Measurements from ENCODE around the gene NMRK1.

NMRK1 gene

GRCh38 chr9:75071530-75072122 is 16.3 kb downstream of the NMRK1 start:
- DNase-seq (ENCODE audit: low spot score) = no peak
- no peak for TF ChIP-seq CTCF (IDR thresholded peaks at IDR 0.05; ENCODE audit: extremely low read depth, missing control alignments)

- no peak for DNase-seq (ENCODE audit: low spot score)
- no peak for TF ChIP-seq CTCF (IDR thresholded peaks at IDR 0.05; ENCODE audit: extremely low read depth, missing control alignments)
Measured at GRCh38 chr9:75069171-75069570, 18.8 kb downstream of the NMRK1 start.

- no peak for DNase-seq (ENCODE audit: low spot score)
Measured at GRCh38 chr9:75067894-75068293, 20.1 kb downstream of the NMRK1 start.

GRCh38 chr9:75065510-75065909 is 22.4 kb downstream of the NMRK1 start:
- no peak for TF ChIP-seq CTCF (IDR thresholded peaks at IDR 0.05; ENCODE audit: extremely low read depth, missing control alignments)
- no peak for DNase-seq (ENCODE audit: low spot score)

More at GRCh38 chr9:75067894-75068293, 20.1 kb downstream of the NMRK1 start:
- TF ChIP-seq CTCF (IDR thresholded peaks at IDR 0.05; ENCODE audit: extremely low read depth, missing control alignments) = no peak

- no peak for TF ChIP-seq CTCF (IDR thresholded peaks at IDR 0.05; ENCODE audit: extremely low read depth, missing control alignments)
- no peak for DNase-seq (ENCODE audit: low spot score)
Measured at GRCh38 chr9:75064307-75065025, 23.5 kb downstream of the NMRK1 start.

GRCh38 chr9:75063556-75064305 is 24.2 kb downstream of the NMRK1 start:
- no peak for DNase-seq (ENCODE audit: low spot score)
- TF ChIP-seq CTCF (IDR thresholded peaks at IDR 0.05; ENCODE audit: extremely low read depth, missing control alignments) = no peak

GRCh38 chr9:75061169-75061568 is 26.8 kb downstream of the NMRK1 start:
- no peak for DNase-seq (ENCODE audit: low spot score)

More at GRCh38 chr9:75061169-75061568, 26.8 kb downstream of the NMRK1 start:
- TF ChIP-seq CTCF (IDR thresholded peaks at IDR 0.05; ENCODE audit: extremely low read depth, missing control alignments) = no peak

All from GM20000 (cell line).